ENCODE data around the gene EXOSC6.
A peak's percentile ranks its signal among the peaks of the same experiment; 100 is the strongest.
"Not testable (repeated sequence)": the region's sequence is repeated elsewhere in the genome, so short reads cannot be mapped to it uniquely, and the experiment has no call there.

The EXOSC6 gene

GRCh38 chr16:70251629-70252354, at the start of gene EXOSC6:
TSS of gene EXOSC6 (minus strand) at chr16:70251940. CDS start at chr16:70251900, 40 bp downstream.
- DNase-seq, result peak; percentile 90

GRCh38 chr16:70301121-70301520, 49.4 kb upstream of the EXOSC6 start:
- DNase-seq, result no peak

GRCh38 chr16:70298988-70299938, 47.5 kb upstream of the EXOSC6 start, which contains the start of gene DDX19B:
TSS of gene DDX19B (plus strand) at chr16:70299186. CDS start at chr16:70299298, 112 bp downstream.
- DNase-seq, result no peak

- DNase-seq, result no peak
These were observed 43.9 kb upstream of the EXOSC6 start for GRCh38 chr16:70295634-70296033.

- no peak for DNase-seq
These were observed 42.8 kb upstream of the EXOSC6 start for GRCh38 chr16:70294385-70295025.

GRCh38 chr16:70292148-70292547, 40.4 kb upstream of the EXOSC6 start:
- not testable (repeated sequence) for DNase-seq

GRCh38 chr16:70290949-70291519, 39.3 kb upstream of the EXOSC6 start:
- DNase-seq, result no peak

GRCh38 chr16:70289229-70290094, 37.7 kb upstream of the EXOSC6 start, which contains the start of gene AARS1:
TSS of gene AARS1 (minus strand) at chr16:70289506. CDS start at chr16:70282763, 6,743 bp downstream.
- DNase-seq, result peak; percentile 98

GRCh38 chr16:70287304-70287971, 35.7 kb upstream of the EXOSC6 start:
- DNase-seq, result not testable (repeated sequence)

GRCh38 chr16:70276392-70276791, 24.7 kb upstream of the EXOSC6 start:
- DNase-seq, result no peak

- no peak for DNase-seq
These were observed 20.0 kb upstream of the EXOSC6 start for GRCh38 chr16:70271696-70272095.

GRCh38 chr16:70270176-70270575, 18.4 kb upstream of the EXOSC6 start:
- DNase-seq, result peak; percentile 28

- no peak for DNase-seq
These were observed 17.7 kb upstream of the EXOSC6 start for GRCh38 chr16:70269471-70269870.

- not testable (repeated sequence) for DNase-seq
These were observed 16.2 kb upstream of the EXOSC6 start for GRCh38 chr16:70267922-70268321.

- DNase-seq, result peak; percentile 21
These were observed 15.8 kb upstream of the EXOSC6 start for GRCh38 chr16:70267516-70267915.

GRCh38 chr16:70259903-70260302, 8.2 kb upstream of the EXOSC6 start:
- not testable (repeated sequence) for DNase-seq

GRCh38 chr16:70258946-70259345, 7.2 kb upstream of the EXOSC6 start:
- no peak for DNase-seq

- no peak for DNase-seq
These were observed 6.3 kb upstream of the EXOSC6 start for GRCh38 chr16:70258065-70258464.

GRCh38 chr16:70257391-70257790, 5.7 kb upstream of the EXOSC6 start:
- DNase-seq, result no peak

GRCh38 chr16:70255574-70255973, 3.8 kb upstream of the EXOSC6 start:
- DNase-seq, result no peak

GRCh38 chr16:70254965-70255286, 3.2 kb upstream of the EXOSC6 start:
- no peak for DNase-seq

All from DMS 273 treated with DMSO at 0.1 percent for 48 hours (cell line).